H1 (cell line): Measurements from ENCODE around the gene SIRT7. TPM values are rescaled to one million over a fixed set of nuclear protein-coding genes. Genes with fewer than 3 reads are reported as not detected.

Experiments used
- CTCF ChIA-PET: fragments of 300-600 bp; sonication (Branson Sonifier 250); formaldehyde crosslinking; loops from one replicate; lab custom pipeline; 2021; ENCODE audit not compliant: partially characterized antibody; lab: Charles Lee
- POLR2A ChIA-PET: fragments of 300-600 bp; sonication (Branson Sonifier 250); formaldehyde crosslinking; loops from one replicate; lab custom pipeline; 2021; ENCODE audit warnings: inconsistent platforms; ENCODE audit not compliant: partially characterized antibody; lab: Charles Lee
- DNase-seq, 2 experiments: peaks; one replicate each; pipeline versions ENCODE4 v3.0.0 to v3.0.0-alpha.2; 2010 to 2022; ENCODE audit warnings: low spot score in 2 of 2, low read depth in 1 of 2, mixed read lengths in 1 of 2
- FAIRE-seq: peaks from 2 replicates; lab custom pipeline; 2011; peaks lifted over from hg19 to GRCh38; lab: Jason Lieb, UNC
- H2AFZ ChIP-seq: 2 replicates; pipeline ENCODE4 v1.8.1; 2012; ENCODE audit warnings: low read length, inconsistent platforms
- H2AK5ac ChIP-seq: 2 replicates; pipeline ENCODE4 v1.6.1; 2013; ENCODE audit warnings: low read depth, low read length
- H2BK120ac ChIP-seq: replicated peaks from 2 replicates; pipeline ENCODE3; 2013; ENCODE audit warnings: low read depth, low read length, inconsistent platforms
- H2BK12ac ChIP-seq: 2 replicates; pipeline ENCODE4 v1.6.1; 2013; ENCODE audit warnings: low read depth, low read length
- H2BK15ac ChIP-seq: 2 replicates; pipeline ENCODE4 v1.6.1; 2013; ENCODE audit warnings: low read length
- H2BK20ac ChIP-seq: 2 replicates; pipeline ENCODE4 v1.6.1; 2013; ENCODE audit warnings: low read length
- H2BK5ac ChIP-seq: 2 replicates; pipeline ENCODE4 v1.6.1; 2013; ENCODE audit warnings: low read depth, low read length
- H3K14ac ChIP-seq: 2 replicates; pipeline ENCODE4 v1.6.1; 2013; ENCODE audit warnings: inconsistent platforms; ENCODE audit not compliant: insufficient read length
- H3K18ac ChIP-seq: 2 replicates; pipeline ENCODE4 v1.6.1; 2013; ENCODE audit warnings: low read length; ENCODE audit errors: extremely low read depth
- H3K23ac ChIP-seq: 2 replicates; pipeline ENCODE4 v1.6.1; 2013; ENCODE audit warnings: inconsistent platforms; ENCODE audit not compliant: insufficient read length
- H3K23me2 ChIP-seq: 2 replicates; pipeline ENCODE4 v1.6.1; 2013; ENCODE audit warnings: low read depth, low read length
- H3K27ac ChIP-seq: 2 replicates; pipeline ENCODE4 v1.6.1; 2011; ENCODE audit warnings: low read depth, low read length, inconsistent platforms
- H3K27me3 ChIP-seq, 4 experiments: replicated peaks in 1 of 4; 1 replicate in 1 of 4; 2 replicates in 3 of 4; pipeline versions ENCODE4 v1.6.1 to v1.8.1; 2011 to 2013; ENCODE audit warnings: low read length in 3 of 4, mild to moderate bottlenecking in 3 of 4, inconsistent platforms in 2 of 4, mixed read lengths in 2 of 4, moderate library complexity in 1 of 4; ENCODE audit not compliant: control insufficient read depth in 3 of 4, insufficient read depth in 3 of 4; ENCODE audit errors: extremely low read depth in 1 of 4
- H3K36me3 ChIP-seq, 4 experiments: 2 replicates each; pipeline versions ENCODE4 v1.6.1 to v1.8.1; 2011 to 2013; ENCODE audit warnings: mild to moderate bottlenecking in 4 of 4, low read length in 3 of 4, moderate library complexity in 2 of 4, control low read depth in 1 of 4, inconsistent platforms in 1 of 4; ENCODE audit not compliant: insufficient read depth in 4 of 4, control insufficient read depth in 2 of 4
- H3K4ac ChIP-seq: replicated peaks from 2 replicates; pipeline ENCODE3; 2013; ENCODE audit warnings: low read length, low read depth, mixed read lengths, inconsistent platforms; ENCODE audit not compliant: insufficient read length
- H3K4me1 ChIP-seq, 4 experiments: replicated peaks in 1 of 4; 1 replicate in 1 of 4; 2 replicates in 3 of 4; pipeline versions ENCODE4 v1.6.1 to v1.8.1; 2011 to 2013; ENCODE audit warnings: low read length in 3 of 4, inconsistent platforms in 2 of 4, mixed read lengths in 1 of 4; ENCODE audit not compliant: insufficient read depth in 4 of 4, control insufficient read depth in 3 of 4
- H3K4me2 ChIP-seq, 2 experiments: 2 replicates each; pipeline versions ENCODE4 v1.6.1 to v1.8.1; 2011 to 2013; ENCODE audit warnings: low read depth in 2 of 2, low read length in 2 of 2, control low read depth in 1 of 2, inconsistent platforms in 1 of 2, mild to moderate bottlenecking in 1 of 2; ENCODE audit not compliant: insufficient read depth in 1 of 2
- H3K4me3 ChIP-seq, 4 experiments: fragments of 200-600, 300-600 bp in 1 of 4; sonication (generic), shearing (Covaris generic), sonication (Bioruptor Twin) in 1 of 4; 2 replicates each; pipeline versions ENCODE4 v1.5.1 to v1.8.1; 2011 to 2016; ENCODE audit warnings: low read length in 4 of 4, low read depth in 3 of 4, control low read depth in 2 of 4, inconsistent platforms in 2 of 4, mild to moderate bottlenecking in 2 of 4, mixed read lengths in 1 of 4, moderate library complexity in 1 of 4; ENCODE audit not compliant: insufficient read depth in 2 of 4; ENCODE audit errors: extremely low read depth in 1 of 4
- H3K56ac ChIP-seq: replicated peaks from 2 replicates; pipeline ENCODE3; 2013; ENCODE audit warnings: low read depth, mild to moderate bottlenecking, mixed read lengths, low read length, inconsistent platforms; ENCODE audit not compliant: insufficient read length
- H3K79me1 ChIP-seq: 2 replicates; pipeline ENCODE4 v1.6.1; 2013; ENCODE audit warnings: low read depth, low read length, control low read depth
- H3K79me2 ChIP-seq, 2 experiments: 2 replicates each; pipeline versions ENCODE4 v1.6.1 to v1.8.1; 2012 to 2013; ENCODE audit warnings: low read length in 2 of 2, mild to moderate bottlenecking in 2 of 2, inconsistent platforms in 1 of 2; ENCODE audit not compliant: insufficient read depth in 2 of 2, control insufficient read depth in 1 of 2
- H3K9ac ChIP-seq, 4 experiments: replicated peaks in 1 of 4; 1 replicate in 1 of 4; 2 replicates in 3 of 4; pipeline versions ENCODE4 v1.6.1 to v1.8.1; 2011 to 2013; ENCODE audit warnings: low read depth in 3 of 4, low read length in 3 of 4, control low read depth in 2 of 4, mild to moderate bottlenecking in 2 of 4, moderate library complexity in 2 of 4, inconsistent platforms in 1 of 4; ENCODE audit errors: extremely low read depth in 1 of 4
- H3K9me3 ChIP-seq, 2 experiments: 2 replicates each; pipeline versions ENCODE4 v1.6.1 to v1.8.1; 2012 to 2013; ENCODE audit warnings: mild to moderate bottlenecking in 2 of 2, moderate library complexity in 2 of 2, control low read depth in 1 of 2, inconsistent platforms in 1 of 2, low read depth in 1 of 2, low read length in 1 of 2, mixed read lengths in 1 of 2; ENCODE audit not compliant: insufficient read depth in 2 of 2
- H4K20me1 ChIP-seq, 2 experiments: replicated peaks in 1 of 2; 2 replicates each; pipeline versions ENCODE3 to v1.8.1; 2011 to 2013; ENCODE audit warnings: inconsistent platforms in 2 of 2, low read length in 2 of 2, mild to moderate bottlenecking in 1 of 2; ENCODE audit not compliant: insufficient read depth in 2 of 2, control insufficient read depth in 1 of 2
- H4K5ac ChIP-seq: 2 replicates; pipeline ENCODE4 v1.6.1; 2013; ENCODE audit warnings: low read length, low read depth, mixed read lengths, inconsistent platforms; ENCODE audit not compliant: insufficient read length
- H4K8ac ChIP-seq: 2 replicates; pipeline ENCODE4 v1.8.0; 2013; ENCODE audit warnings: mild to moderate bottlenecking, moderate library complexity, low read length, inconsistent platforms; ENCODE audit not compliant: insufficient read depth; ENCODE audit errors: extremely low read depth
- H4K91ac ChIP-seq: replicated peaks from 2 replicates; pipeline ENCODE3; 2013; ENCODE audit warnings: low read length, mixed read lengths, inconsistent platforms; ENCODE audit not compliant: insufficient read length
- CBX5 ChIP-seq: fragments of 300-800, 300-1000 bp; sonication (generic); IDR thresholded peaks from 2 replicates; pipeline ENCODE4 v1.7.1; 2016; ENCODE audit warnings: antibody characterized with exemption, low read length, low read depth
- WGBS, 2 experiments: shearing (Covaris generic) in 1 of 2; methylation state at CpG; one replicate each; pipeline versions ENCODE4 v1.1.6 to v1.1.7; 2013 to 2015; ENCODE audit warnings: low lambda C conversion rate in 2 of 2, mixed read lengths in 2 of 2, inconsistent platforms in 1 of 2, low coverage in 1 of 2, missing lambda C conversion rate in 1 of 2; ENCODE audit not compliant: insufficient replicate concordance in 2 of 2, insufficient coverage in 1 of 2, insufficient read length in 1 of 2; ENCODE audit errors: extremely low coverage in 1 of 2, missing lambda C conversion rate in 1 of 2; 5-methylcytosine and 5-hydroxymethylcytosine counted together
- polyA plus RNA-seq, 7 experiments: library from polyadenylated mRNA; depleted of rRNA in 3 of 7; stranded (reverse) in 5 of 7; unstranded in 2 of 7; fragments of >200 nt in 5 of 7; fragments of 200-250 nt in 2 of 7; gene quantifications; 1 replicate in 5 of 7; 2 replicates in 1 of 7; 4 replicates in 1 of 7; pipeline versions ENCODE4 v1.2.1 to v1.2.3, GENCODE V29; 2011 to 2013; ENCODE audit warnings: missing spikeins in 2 of 7, mixed read lengths in 2 of 7
- total RNA-seq: library from RNA; stranded (reverse); fragmentation: NEBNext Ultra II Directional; extraction: Animal tissue kit (Norgen Biotek cat#: 25700); gene quantifications from 2 replicates; pipeline ENCODE4 v1.2.1, GENCODE V29; 2021

Gene SIRT7
- total and polyA plus RNA-seq, 2 of the 8 experiments (the other 6 are each of a cell fraction or from before 2014, with no cell fraction given) = 5.8 to 16.6 TPM

DNA sequence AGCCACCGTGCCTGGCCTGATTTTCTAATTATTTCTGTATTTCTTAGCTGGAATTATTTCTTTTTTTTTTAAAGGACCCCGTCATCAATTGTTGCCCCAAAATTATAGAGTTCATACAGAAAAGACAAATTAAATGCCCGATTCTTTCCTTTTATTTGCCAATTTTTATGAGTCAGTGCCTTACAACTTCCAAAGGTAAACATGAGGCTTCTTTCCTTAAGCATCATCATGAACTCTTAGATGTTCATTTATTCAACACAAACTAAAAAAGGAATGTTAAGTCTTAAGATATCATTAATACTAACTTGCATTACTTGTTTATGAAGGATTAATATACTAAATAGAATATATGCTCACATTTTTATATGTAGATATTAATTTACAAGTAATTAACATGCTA lies 39.7 kb downstream of the SIRT7 start:
- CTCF ChIA-PET = interaction anchor here (0.6 kb wide), 1 partner anchor 70 kb away, joined by 3 read pairs; no protein-coding TSS in a partner anchor
- H2BK120ac ChIP-seq = no peak overlapping the region
- WGBS, 2 experiments = 94% methylated on average over 3 of the region's 3 CpGs; no CpG with 5 or more reads in 1 of the 2 experiments

More for the DNA sequence above, 39.7 kb downstream of the SIRT7 start:
- no peak overlapping the region for H3K18ac ChIP-seq
- POLR2A ChIA-PET = interaction anchor here (0.7 to 10.5 kb wide), 4 partner anchors 10 to 857 kb away, joined by 3 to 151 read pairs (median 12); partner anchors contain the start of genes ALYREF, ANAPC11, ARL16 and HGS
- H4K20me1 ChIP-seq = no peaks in the 10 kb centered on the region
- no peaks in the 10 kb centered on the region for H3K79me2 ChIP-seq
- H4K91ac ChIP-seq = no peak overlapping the region
- no peak overlapping the region for H3K27ac ChIP-seq
- no peaks in the 10 kb centered on the region for H3K23me2 ChIP-seq
- no peak overlapping the region for H4K5ac ChIP-seq
- no peaks in the 10 kb centered on the region for H3K4me1 ChIP-seq
- H2BK5ac ChIP-seq = no peak overlapping the region
- H3K14ac ChIP-seq = no peak overlapping the region
- H3K23ac ChIP-seq = no peak overlapping the region
- no peak overlapping the region for H4K8ac ChIP-seq
- H2AK5ac ChIP-seq = no peak overlapping the region
- H3K9ac ChIP-seq = no peak overlapping the region
- H2BK12ac ChIP-seq = no peak overlapping the region
- no peak overlapping the region for H3K4ac ChIP-seq
- no peaks in the 10 kb centered on the region for H3K9me3 ChIP-seq
- H3K36me3 ChIP-seq = peaks cover 4 to 19% (median 6%) of the 10 kb centered on the region in 4 experiments; a peak in 6 of 8 replicates
- no peak for DNase-seq
- no peak for FAIRE-seq
- H3K79me1 ChIP-seq = no peaks in the 10 kb centered on the region
- H3K4me3 ChIP-seq = no peak overlapping the region
- no peak overlapping the region for H2AFZ ChIP-seq
- no peak overlapping the region for H3K4me2 ChIP-seq
- H2BK15ac ChIP-seq = no peak overlapping the region
- H2BK20ac ChIP-seq = no peak overlapping the region
- TF ChIP-seq CBX5 = no peak
- no peaks in the 10 kb centered on the region for H3K27me3 ChIP-seq
- H3K56ac ChIP-seq = no peak overlapping the region
